Measurements from ENCODE around the gene TMEM63C.

The TMEM63C gene

GRCh38 chr14:77281852-77282410 lies 100.3 kb downstream of the TMEM63C start:
- DNase-seq = no peak

- no peak for DNase-seq
Observed at GRCh38 chr14:77284066-77284465, 102.5 kb downstream of the TMEM63C start.

GRCh38 chr14:77284466-77284865 lies 102.9 kb downstream of the TMEM63C start:
- DNase-seq = no peak

- DNase-seq = no peak
Observed at GRCh38 chr14:77286576-77286975, 105.0 kb downstream of the TMEM63C start.

GRCh38 chr14:77290705-77291104 lies 109.1 kb downstream of the TMEM63C start:
- DNase-seq = no peak

GRCh38 chr14:77296155-77296554 lies 114.6 kb downstream of the TMEM63C start:
- no peak for DNase-seq

GRCh38 chr14:77296906-77297305 lies 115.3 kb downstream of the TMEM63C start:
- no peak for DNase-seq

- DNase-seq = no peak
Observed at GRCh38 chr14:77299771-77300170, 118.2 kb downstream of the TMEM63C start.

- DNase-seq = peak; percentile 21
Observed at GRCh38 chr14:77301103-77301502, 119.5 kb downstream of the TMEM63C start.

- DNase-seq = peak; percentile 60
Observed at GRCh38 chr14:77302926-77303325, 121.3 kb downstream of the TMEM63C start.

- peak; percentile 81 for DNase-seq
Observed at GRCh38 chr14:77303417-77304156, 122.0 kb downstream of the TMEM63C start.

GRCh38 chr14:77305696-77306095 lies 124.1 kb downstream of the TMEM63C start:
- no peak for DNase-seq

GRCh38 chr14:77306416-77306815 lies 124.8 kb downstream of the TMEM63C start:
- no peak for DNase-seq

GRCh38 chr14:77306851-77307496 lies 125.4 kb downstream of the TMEM63C start:
- no peak for DNase-seq
